B cell (primary cell): ENCODE measurements around the gene RBM20. TPM values are rescaled to one million over a fixed set of nuclear protein-coding genes. Genes with fewer than 3 reads are reported as not detected.

ENCODE experiments used
- ATAC-seq: fragments of 200-7000 bp; cut with Tn5 transposase; one replicate; pipeline ENCODE4 v1.10.0; 2021; ENCODE audit warnings: low read depth, mild to moderate bottlenecking, moderate number of reproducible peaks, moderate library complexity
- CTCF ChIA-PET: fragments of 350-600 bp; sonication (Branson Sonifier 250); formaldehyde crosslinking; loops from one replicate; lab custom pipeline; 2021; ENCODE audit warnings: antibody characterized with exemption, inconsistent platforms; lab: Charles Lee
- POLR2A ChIA-PET: fragments of 350-600 bp; sonication (Branson Sonifier 250); formaldehyde crosslinking; loops from one replicate; lab custom pipeline; 2021; ENCODE audit warnings: antibody characterized with exemption; lab: Charles Lee
- DNase-seq: peaks from one replicate; pipeline ENCODE4 v3.0.0; 2013
- H2AFZ ChIP-seq: 2 replicates; pipeline ENCODE4 v1.6.1; 2012; ENCODE audit warnings: mild to moderate bottlenecking, low read depth, low read length; ENCODE audit not compliant: insufficient read depth, poor library complexity, severe bottlenecking
- H3K27ac ChIP-seq, 2 donors: 1 replicate in 1 of 2; 2 replicates in 1 of 2; pipeline ENCODE4 v1.5.1; 2012 to 2013; ENCODE audit warnings: low read length in 2 of 2, mild to moderate bottlenecking in 2 of 2, moderate library complexity in 1 of 2
- H3K27me3 ChIP-seq, 4 experiments: fragments of 200-600 bp in 1 of 4; sonication (generic) in 1 of 4; replicated peaks in 1 of 4; 1 replicate in 2 of 4; 2 replicates in 2 of 4; pipeline versions ENCODE4 v1.6.1 to v1.7.0; 2013 to 2016; ENCODE audit warnings: low read length in 3 of 4, mild to moderate bottlenecking in 2 of 4, mixed read lengths in 1 of 4, moderate library complexity in 1 of 4; ENCODE audit not compliant: insufficient read depth in 4 of 4, control insufficient read depth in 3 of 4; ENCODE audit errors: control extremely low read depth in 1 of 4
- H3K36me3 ChIP-seq, 2 experiments: replicated peaks in 1 of 2; 1 replicate in 1 of 2; 2 replicates in 1 of 2; pipeline versions ENCODE4 v1.6.1 to v1.7.1; 2013; ENCODE audit warnings: low read length in 1 of 2; ENCODE audit not compliant: insufficient read depth in 2 of 2, control insufficient read depth in 1 of 2; ENCODE audit errors: control extremely low read depth in 1 of 2, extremely low read depth in 1 of 2
- H3K4me1 ChIP-seq, 2 donors: fragments of 200-600 bp in 1 of 2; sonication (generic) in 1 of 2; 1 replicate in 1 of 2; 2 replicates in 1 of 2; pipeline versions ENCODE4 v1.5.1 to v1.6.1; 2013 to 2017; ENCODE audit warnings: low read length in 2 of 2; ENCODE audit not compliant: control insufficient read depth in 2 of 2, insufficient read depth in 2 of 2
- H3K4me2 ChIP-seq: replicated peaks from 2 replicates; pipeline ENCODE3; 2012; ENCODE audit warnings: mild to moderate bottlenecking, low read depth, low read length; ENCODE audit not compliant: poor library complexity, severe bottlenecking
- H3K4me3 ChIP-seq, 5 experiments: fragments of 200-600 bp in 1 of 5; sonication (generic) in 1 of 5; 1 replicate in 3 of 5; 2 replicates in 2 of 5; pipeline versions ENCODE4 v1.5.1 to v1.7.0; 2011 to 2016; ENCODE audit warnings: low read length in 4 of 5, mild to moderate bottlenecking in 4 of 5, low read depth in 2 of 5, control low read depth in 1 of 5, moderate library complexity in 1 of 5; ENCODE audit not compliant: insufficient read depth in 1 of 5; ENCODE audit errors: control extremely low read depth in 1 of 5, extremely low read depth in 1 of 5
- H3K79me2 ChIP-seq: fragments of 200-600 bp; sonication (generic); one replicate; pipeline ENCODE4 v1.6.0; 2016; ENCODE audit warnings: low read length; ENCODE audit not compliant: control insufficient read depth, insufficient read depth
- H3K9ac ChIP-seq: fragments of 200-600 bp; sonication (generic); 2 replicates; pipeline ENCODE4 v1.6.1; 2017; ENCODE audit warnings: mild to moderate bottlenecking, low read length, moderate library complexity
- H3K9me3 ChIP-seq, 3 donors: one replicate each; pipeline versions ENCODE4 v1.6.1 to v1.7.1; 2013; ENCODE audit warnings: low read length in 2 of 3; ENCODE audit not compliant: control insufficient read depth in 2 of 3, insufficient read depth in 1 of 3; ENCODE audit errors: control extremely low read depth in 1 of 3
- H4K20me1 ChIP-seq: 2 replicates; pipeline ENCODE4 v1.6.0; 2012; ENCODE audit warnings: mild to moderate bottlenecking, low read length; ENCODE audit not compliant: insufficient read depth, control insufficient read depth, poor library complexity, severe bottlenecking
- H3K27ac Mint-ChIP-seq: one replicate; pipeline ENCODE4 v1.8.0; 2021; ENCODE audit warnings: mixed read lengths
- H3K27me3 Mint-ChIP-seq: one replicate; pipeline ENCODE4 v1.8.0; 2021; ENCODE audit warnings: mixed read lengths
- H3K4me1 Mint-ChIP-seq: one replicate; pipeline ENCODE4 v1.8.0; 2021; ENCODE audit warnings: mixed read lengths
- H3K4me3 Mint-ChIP-seq: one replicate; pipeline ENCODE4 v1.8.0; 2021; ENCODE audit warnings: mixed read lengths
- H3K9me3 Mint-ChIP-seq: one replicate; pipeline ENCODE4 v1.8.0; 2022; ENCODE audit warnings: mixed read lengths; ENCODE audit not compliant: insufficient read depth
- CTCF ChIP-seq: fragments of 200-600 bp; IDR thresholded peaks from one replicate; pipeline ENCODE4 v1.8.0; 2022; ENCODE audit warnings: antibody characterized with exemption, mild to moderate bottlenecking
- EZH2 ChIP-seq: IDR thresholded peaks from 2 replicates; pipeline ENCODE4 v1.6.1; 2012; ENCODE audit warnings: borderline replicate concordance, low read depth, mild to moderate bottlenecking, moderate library complexity, low read length; ENCODE audit not compliant: insufficient read depth, poor library complexity, severe bottlenecking
- WGBS: methylation state at CpG from one replicate; pipeline ENCODE4 v1.1.5; 2013; ENCODE audit warnings: missing lambda C conversion rate; ENCODE audit not compliant: insufficient coverage; 5-methylcytosine and 5-hydroxymethylcytosine counted together
- intact Hi-C: fragments of 100-400 bp; cut with micrococcal nuclease; formaldehyde crosslinking; loops from one replicate; pipeline ENCODE4 v1.10.0; 2022
- polyA plus RNA-seq: library from polyadenylated mRNA; depleted of rRNA; stranded (reverse); fragments of >200 nt; gene quantifications from 2 replicates; pipeline ENCODE4 v1.2.3, GENCODE V29; 2012
- total RNA-seq, 2 donors: library from RNA; stranded (reverse); fragments of 120-200 nt in 1 of 2; gene quantifications; 1 replicate in 1 of 2; 2 replicates in 1 of 2; pipeline versions ENCODE4 v1.2.3 to v1.2.4, GENCODE V29; 2013 to 2022

RBM20 gene
- total and polyA plus RNA-seq, 2 donors (not counting 1 experiment from before 2014, with no cell fraction given) = not detected

- no peak overlapping the region for H3K4me3 ChIP-seq
- H3K9ac ChIP-seq = no peak overlapping the region
- DNase-seq = no peak
- Mint-ChIP-seq H3K27me3 (peaks cover 15% of the 10 kb centered on the region), H3K4me3 (no peak overlapping the region), H3K9me3 (peaks cover 13% of the 10 kb centered on the region), H3K27ac (no peak overlapping the region), H3K4me1 (no peaks in the 10 kb centered on the region)
- intact Hi-C loops = no loop called here
- H3K79me2 ChIP-seq = no peaks in the 10 kb centered on the region
- no peaks in the 10 kb centered on the region for H3K4me1 ChIP-seq
- CTCF ChIA-PET = no interaction called here
- POLR2A ChIA-PET = no interaction called here
- 83% methylated on average over 1 of the region's 2 CpGs for WGBS
- H3K9me3 ChIP-seq = peaks cover 0 to 5% (median 2%) of the 10 kb centered on the region in 3 donors
- no peak overlapping the region for H3K27ac ChIP-seq
- H4K20me1 ChIP-seq = no peaks in the 10 kb centered on the region
- H3K4me2 ChIP-seq = no peak overlapping the region
- H3K36me3 ChIP-seq = no peaks in the 10 kb centered on the region
- peaks cover 0 to 7% (median 0%) of the 10 kb centered on the region in 4 experiments for H3K27me3 ChIP-seq
- TF ChIP-seq EZH2 = no peak
- TF ChIP-seq CTCF = no peak
- no peak for ATAC-seq
- H2AFZ ChIP-seq = no peak overlapping the region
These were observed 47.0 kb downstream of the RBM20 start for GRCh38 chr10:110691139-110691538.

GRCh38 chr10:110694263-110694662 is 50.1 kb downstream of the RBM20 start:
- POLR2A ChIA-PET = no interaction called here

More at GRCh38 chr10:110694263-110694662, 50.1 kb downstream of the RBM20 start:
- no peak for ATAC-seq
- Histone ChIP-seq H3K9me3 (peaks cover 0 to 5% (median 2%) of the 10 kb centered on the region in 3 donors), H3K9ac (no peak overlapping the region), H3K36me3 (no peaks in the 10 kb centered on the region), H3K27ac (no peak overlapping the region), H2AFZ (no peak overlapping the region), H3K4me2 (no peak overlapping the region), H3K4me1 (no peaks in the 10 kb centered on the region), H4K20me1 (no peaks in the 10 kb centered on the region), H3K79me2 (no peaks in the 10 kb centered on the region), H3K27me3 (peaks cover 0 to 11% (median 0%) of the 10 kb centered on the region in 4 experiments), H3K4me3 (no peak overlapping the region)
- no peak for DNase-seq
- intact Hi-C loops = no loop called here
- peaks cover 13% of the 10 kb centered on the region for H3K9me3 Mint-ChIP-seq
- H3K4me1 Mint-ChIP-seq = no peaks in the 10 kb centered on the region
- 60% methylated on average over 1 of the region's 1 CpG for WGBS
- no peak overlapping the region for H3K4me3 Mint-ChIP-seq
- TF ChIP-seq EZH2 (no peak), CTCF (no peak)
- H3K27me3 Mint-ChIP-seq = peaks cover 20% of the 10 kb centered on the region
- H3K27ac Mint-ChIP-seq = no peak overlapping the region
- CTCF ChIA-PET = no interaction called here
